H1 (cell line): ENCODE measurements around the gene YIPF6. TPM values are rescaled to one million over a fixed set of nuclear protein-coding genes. Genes with fewer than 3 reads are reported as not detected.

Experiments
- CTCF ChIA-PET: fragments of 300-600 bp; sonication (Branson Sonifier 250); formaldehyde crosslinking; loops from one replicate; lab custom pipeline; 2021; ENCODE audit not compliant: partially characterized antibody; lab: Charles Lee
- POLR2A ChIA-PET: fragments of 300-600 bp; sonication (Branson Sonifier 250); formaldehyde crosslinking; loops from one replicate; lab custom pipeline; 2021; ENCODE audit warnings: inconsistent platforms; ENCODE audit not compliant: partially characterized antibody; lab: Charles Lee
- DNase-seq, 2 experiments: peaks; one replicate each; pipeline versions ENCODE4 v3.0.0 to v3.0.0-alpha.2; 2010 to 2022; ENCODE audit warnings: low spot score in 2 of 2, low read depth in 1 of 2, mixed read lengths in 1 of 2
- FAIRE-seq: peaks from 2 replicates; lab custom pipeline; 2011; peaks lifted over from hg19 to GRCh38; lab: Jason Lieb, UNC
- H2AFZ ChIP-seq: 2 replicates; pipeline ENCODE4 v1.8.1; 2012; ENCODE audit warnings: low read length, inconsistent platforms
- H2AK5ac ChIP-seq: 2 replicates; pipeline ENCODE4 v1.6.1; 2013; ENCODE audit warnings: low read depth, low read length
- H2BK120ac ChIP-seq: replicated peaks from 2 replicates; pipeline ENCODE3; 2013; ENCODE audit warnings: low read depth, low read length, inconsistent platforms
- H2BK12ac ChIP-seq: 2 replicates; pipeline ENCODE4 v1.6.1; 2013; ENCODE audit warnings: low read depth, low read length
- H2BK15ac ChIP-seq: 2 replicates; pipeline ENCODE4 v1.6.1; 2013; ENCODE audit warnings: low read length
- H2BK20ac ChIP-seq: 2 replicates; pipeline ENCODE4 v1.6.1; 2013; ENCODE audit warnings: low read length
- H2BK5ac ChIP-seq: 2 replicates; pipeline ENCODE4 v1.6.1; 2013; ENCODE audit warnings: low read depth, low read length
- H3K14ac ChIP-seq: 2 replicates; pipeline ENCODE4 v1.6.1; 2013; ENCODE audit warnings: inconsistent platforms; ENCODE audit not compliant: insufficient read length
- H3K18ac ChIP-seq: 2 replicates; pipeline ENCODE4 v1.6.1; 2013; ENCODE audit warnings: low read length; ENCODE audit errors: extremely low read depth
- H3K23ac ChIP-seq: 2 replicates; pipeline ENCODE4 v1.6.1; 2013; ENCODE audit warnings: inconsistent platforms; ENCODE audit not compliant: insufficient read length
- H3K23me2 ChIP-seq: 2 replicates; pipeline ENCODE4 v1.6.1; 2013; ENCODE audit warnings: low read depth, low read length
- H3K27ac ChIP-seq: 2 replicates; pipeline ENCODE4 v1.6.1; 2011; ENCODE audit warnings: low read depth, low read length, inconsistent platforms
- H3K27me3 ChIP-seq, 4 experiments: replicated peaks in 1 of 4; 1 replicate in 1 of 4; 2 replicates in 3 of 4; pipeline versions ENCODE4 v1.6.1 to v1.8.1; 2011 to 2013; ENCODE audit warnings: low read length in 3 of 4, mild to moderate bottlenecking in 3 of 4, inconsistent platforms in 2 of 4, mixed read lengths in 2 of 4, moderate library complexity in 1 of 4; ENCODE audit not compliant: control insufficient read depth in 3 of 4, insufficient read depth in 3 of 4; ENCODE audit errors: extremely low read depth in 1 of 4
- H3K36me3 ChIP-seq, 4 experiments: 2 replicates each; pipeline versions ENCODE4 v1.6.1 to v1.8.1; 2011 to 2013; ENCODE audit warnings: mild to moderate bottlenecking in 4 of 4, low read length in 3 of 4, moderate library complexity in 2 of 4, control low read depth in 1 of 4, inconsistent platforms in 1 of 4; ENCODE audit not compliant: insufficient read depth in 4 of 4, control insufficient read depth in 2 of 4
- H3K4ac ChIP-seq: replicated peaks from 2 replicates; pipeline ENCODE3; 2013; ENCODE audit warnings: low read length, low read depth, mixed read lengths, inconsistent platforms; ENCODE audit not compliant: insufficient read length
- H3K4me1 ChIP-seq, 4 experiments: replicated peaks in 1 of 4; 1 replicate in 1 of 4; 2 replicates in 3 of 4; pipeline versions ENCODE4 v1.6.1 to v1.8.1; 2011 to 2013; ENCODE audit warnings: low read length in 3 of 4, inconsistent platforms in 2 of 4, mixed read lengths in 1 of 4; ENCODE audit not compliant: insufficient read depth in 4 of 4, control insufficient read depth in 3 of 4
- H3K4me2 ChIP-seq, 2 experiments: 2 replicates each; pipeline versions ENCODE4 v1.6.1 to v1.8.1; 2011 to 2013; ENCODE audit warnings: low read depth in 2 of 2, low read length in 2 of 2, control low read depth in 1 of 2, inconsistent platforms in 1 of 2, mild to moderate bottlenecking in 1 of 2; ENCODE audit not compliant: insufficient read depth in 1 of 2
- H3K4me3 ChIP-seq, 4 experiments: fragments of 200-600, 300-600 bp in 1 of 4; sonication (generic), shearing (Covaris generic), sonication (Bioruptor Twin) in 1 of 4; 2 replicates each; pipeline versions ENCODE4 v1.5.1 to v1.8.1; 2011 to 2016; ENCODE audit warnings: low read length in 4 of 4, low read depth in 3 of 4, control low read depth in 2 of 4, inconsistent platforms in 2 of 4, mild to moderate bottlenecking in 2 of 4, mixed read lengths in 1 of 4, moderate library complexity in 1 of 4; ENCODE audit not compliant: insufficient read depth in 2 of 4; ENCODE audit errors: extremely low read depth in 1 of 4
- H3K56ac ChIP-seq: replicated peaks from 2 replicates; pipeline ENCODE3; 2013; ENCODE audit warnings: low read depth, mild to moderate bottlenecking, mixed read lengths, low read length, inconsistent platforms; ENCODE audit not compliant: insufficient read length
- H3K79me1 ChIP-seq: 2 replicates; pipeline ENCODE4 v1.6.1; 2013; ENCODE audit warnings: low read depth, low read length, control low read depth
- H3K79me2 ChIP-seq, 2 experiments: 2 replicates each; pipeline versions ENCODE4 v1.6.1 to v1.8.1; 2012 to 2013; ENCODE audit warnings: low read length in 2 of 2, mild to moderate bottlenecking in 2 of 2, inconsistent platforms in 1 of 2; ENCODE audit not compliant: insufficient read depth in 2 of 2, control insufficient read depth in 1 of 2
- H3K9ac ChIP-seq, 4 experiments: replicated peaks in 1 of 4; 1 replicate in 1 of 4; 2 replicates in 3 of 4; pipeline versions ENCODE4 v1.6.1 to v1.8.1; 2011 to 2013; ENCODE audit warnings: low read depth in 3 of 4, low read length in 3 of 4, control low read depth in 2 of 4, mild to moderate bottlenecking in 2 of 4, moderate library complexity in 2 of 4, inconsistent platforms in 1 of 4; ENCODE audit errors: extremely low read depth in 1 of 4
- H3K9me3 ChIP-seq, 2 experiments: 2 replicates each; pipeline versions ENCODE4 v1.6.1 to v1.8.1; 2012 to 2013; ENCODE audit warnings: mild to moderate bottlenecking in 2 of 2, moderate library complexity in 2 of 2, control low read depth in 1 of 2, inconsistent platforms in 1 of 2, low read depth in 1 of 2, low read length in 1 of 2, mixed read lengths in 1 of 2; ENCODE audit not compliant: insufficient read depth in 2 of 2
- H4K20me1 ChIP-seq, 2 experiments: replicated peaks in 1 of 2; 2 replicates each; pipeline versions ENCODE3 to v1.8.1; 2011 to 2013; ENCODE audit warnings: inconsistent platforms in 2 of 2, low read length in 2 of 2, mild to moderate bottlenecking in 1 of 2; ENCODE audit not compliant: insufficient read depth in 2 of 2, control insufficient read depth in 1 of 2
- H4K5ac ChIP-seq: 2 replicates; pipeline ENCODE4 v1.6.1; 2013; ENCODE audit warnings: low read length, low read depth, mixed read lengths, inconsistent platforms; ENCODE audit not compliant: insufficient read length
- H4K8ac ChIP-seq: 2 replicates; pipeline ENCODE4 v1.8.0; 2013; ENCODE audit warnings: mild to moderate bottlenecking, moderate library complexity, low read length, inconsistent platforms; ENCODE audit not compliant: insufficient read depth; ENCODE audit errors: extremely low read depth
- H4K91ac ChIP-seq: replicated peaks from 2 replicates; pipeline ENCODE3; 2013; ENCODE audit warnings: low read length, mixed read lengths, inconsistent platforms; ENCODE audit not compliant: insufficient read length
- CBX8 ChIP-seq: fragments of 300-800, 300-1000 bp; sonication (generic); IDR thresholded peaks from 2 replicates; pipeline ENCODE4 v1.7.1; 2016; ENCODE audit warnings: low read depth, low read length, borderline replicate concordance
- EP300 ChIP-seq, 2 experiments: IDR thresholded peaks; 1 replicate in 1 of 2; 2 replicates in 1 of 2; pipeline ENCODE4 v1.6.1; 2011 to 2012; ENCODE audit warnings: low read depth in 2 of 2, low read length in 2 of 2, mild to moderate bottlenecking in 2 of 2, borderline replicate concordance in 1 of 2, inconsistent platforms in 1 of 2, moderate library complexity in 1 of 2
- YY1 ChIP-seq: IDR thresholded peaks from 2 replicates; pipeline ENCODE4 v1.6.1; 2011; ENCODE audit warnings: low read depth, mild to moderate bottlenecking, low read length
- WGBS, 2 experiments: shearing (Covaris generic) in 1 of 2; methylation state at CpG; one replicate each; pipeline versions ENCODE4 v1.1.6 to v1.1.7; 2013 to 2015; ENCODE audit warnings: low lambda C conversion rate in 2 of 2, mixed read lengths in 2 of 2, inconsistent platforms in 1 of 2, low coverage in 1 of 2, missing lambda C conversion rate in 1 of 2; ENCODE audit not compliant: insufficient replicate concordance in 2 of 2, insufficient coverage in 1 of 2, insufficient read length in 1 of 2; ENCODE audit errors: extremely low coverage in 1 of 2, missing lambda C conversion rate in 1 of 2; 5-methylcytosine and 5-hydroxymethylcytosine counted together
- polyA plus RNA-seq, 7 experiments: library from polyadenylated mRNA; depleted of rRNA in 3 of 7; stranded (reverse) in 5 of 7; unstranded in 2 of 7; fragments of >200 nt in 5 of 7; fragments of 200-250 nt in 2 of 7; gene quantifications; 1 replicate in 5 of 7; 2 replicates in 1 of 7; 4 replicates in 1 of 7; pipeline versions ENCODE4 v1.2.1 to v1.2.3, GENCODE V29; 2011 to 2013; ENCODE audit warnings: missing spikeins in 2 of 7, mixed read lengths in 2 of 7
- total RNA-seq: library from RNA; stranded (reverse); fragmentation: NEBNext Ultra II Directional; extraction: Animal tissue kit (Norgen Biotek cat#: 25700); gene quantifications from 2 replicates; pipeline ENCODE4 v1.2.1, GENCODE V29; 2021

Gene YIPF6
- total and polyA plus RNA-seq, 2 of the 8 experiments (the other 6 are each of a cell fraction or from before 2014, with no cell fraction given), result 16.9 to 34.1 TPM

- Histone ChIP-seq H3K79me1 (no peaks in the 10 kb centered on the region), H3K56ac (no peak overlapping the region), H3K4me3 (no peak overlapping the region), H3K23me2 (no peaks in the 10 kb centered on the region), H3K14ac (no peak overlapping the region), H3K36me3 (no peaks in the 10 kb centered on the region), H3K9ac (no peak overlapping the region), H3K4me1 (no peaks in the 10 kb centered on the region), H4K91ac (no peak overlapping the region), H2BK15ac (no peak overlapping the region), H4K8ac (no peak overlapping the region), H4K20me1 (no peaks in the 10 kb centered on the region), H2BK20ac (no peak overlapping the region), H2AFZ (no peak overlapping the region), H3K18ac (no peak overlapping the region), H4K5ac (no peak overlapping the region), H3K4ac (no peak overlapping the region), H2BK5ac (no peak overlapping the region), H2BK120ac (no peak overlapping the region), H2BK12ac (no peak overlapping the region), H3K23ac (no peak overlapping the region), H3K9me3 (no peaks in the 10 kb centered on the region), H3K4me2 (no peak overlapping the region), H3K27ac (no peak overlapping the region), H3K79me2 (no peaks in the 10 kb centered on the region), H3K27me3 (no peaks in the 10 kb centered on the region), H2AK5ac (no peak overlapping the region)
- WGBS, 2 experiments, result 95% methylated on average over 4 of the region's 4 CpGs; no CpG with 5 or more reads in 1 of the 2 experiments
- TF ChIP-seq YY1, result no peak
- no peak for TF ChIP-seq CBX8
- TF ChIP-seq EP300 (IDR thresholded peaks at IDR 0.05; ENCODE audit: borderline replicate concordance in 1 of 2, low read depth in 2 of 2, low read length in 2 of 2), result no peak
- FAIRE-seq (no peak), DNase-seq (no peak)
- ChIA-PET CTCF (no interaction called here), POLR2A (no interaction called here)
Measured at GRCh38 chrX:68455151-68455510, 43.7 kb upstream of the YIPF6 start.
